ENCODE measurements around the gene C2CD4C. TPM values are rescaled to one million over a fixed set of nuclear protein-coding genes. Genes with fewer than 3 reads are reported as not detected.

Gene C2CD4C
- polyA plus RNA-seq, 1 donor (not counting 4 experiments of a cell fraction or from before 2014, with no cell fraction given) = 1.6 TPM

- Histone ChIP-seq H2AFZ (ENCODE audit: control insufficient read depth, low read length) (no peak overlapping the region), H3K27ac (ENCODE audit: control insufficient read depth, insufficient read depth, low read length) (no peak overlapping the region)
- FAIRE-seq = no peak
Measured at GRCh38 chr19:447064-447426, 38.1 kb upstream of the C2CD4C start.

GRCh38 chr19:444677-445210 is 35.8 kb upstream of the C2CD4C start:
- Histone ChIP-seq H3K27ac (ENCODE audit: control insufficient read depth, insufficient read depth, low read length) (no peak overlapping the region), H3K27me3 (ENCODE audit: control insufficient read depth, extremely low read depth, insufficient read depth, low read length) (no peaks in the 10 kb centered on the region), H2AFZ (ENCODE audit: control insufficient read depth, low read length) (no peak overlapping the region), H3K9me1 (ENCODE audit: control insufficient read depth, extremely low read depth, insufficient read depth, low read length) (no peaks in the 10 kb centered on the region), H3K4me1 (ENCODE audit: control insufficient read depth, extremely low read depth, insufficient read depth, low read length) (no peaks in the 10 kb centered on the region), H4K20me1 (ENCODE audit: control insufficient read depth, extremely low read depth, insufficient read depth, low read length) (no peaks in the 10 kb centered on the region), H3K4me3 (ENCODE audit: control insufficient read depth in 2 of 3, extremely low read depth in 1 of 3, insufficient read depth in 2 of 3, low read depth in 1 of 3, low read length in 3 of 3) (no peak overlapping the region), H3K4me2 (ENCODE audit: control insufficient read depth, extremely low read depth, insufficient read depth, low read depth, low read length) (no peak overlapping the region), H3K9me3 (ENCODE audit: control insufficient read depth, low read depth, low read length) (peaks cover 7% of the 10 kb centered on the region), H3K9ac (ENCODE audit: control insufficient read depth, extremely low read depth, insufficient read depth, low read length) (no peak overlapping the region), H3K79me2 (ENCODE audit: control insufficient read depth, insufficient read depth, low read length) (no peaks in the 10 kb centered on the region), H3K36me3 (ENCODE audit: control insufficient read depth in 2 of 2, extremely low read depth in 1 of 2, insufficient read depth in 2 of 2, low read length in 2 of 2) (no peaks in the 10 kb centered on the region)
- dilution Hi-C loops (cut with MboI; ENCODE audit: extremely low pct_ligation_motif_present, low sequenced_read_pairs) = no loop called here
- FAIRE-seq = no peak
- no peak for DNase-seq (ENCODE audit: low read depth, low spot score)
- TF ChIP-seq CTCF (optimal IDR thresholded peaks at IDR 0.05 in 1 of 3, IDR thresholded peaks at IDR 0.05 in 1 of 3, conservative IDR thresholded peaks at IDR 0.05 in 1 of 3; ENCODE audit: extremely low read depth in 1 of 3, insufficient read depth in 2 of 3, low read length in 3 of 3) = no peak
- TF ChIP-seq EZH2 (IDR thresholded peaks at IDR 0.05; ENCODE audit: low read length) = no peak

More at GRCh38 chr19:447064-447426, 38.1 kb upstream of the C2CD4C start:
- Histone ChIP-seq H3K4me2 (ENCODE audit: control insufficient read depth, extremely low read depth, insufficient read depth, low read depth, low read length) (no peak overlapping the region), H3K9ac (ENCODE audit: control insufficient read depth, extremely low read depth, insufficient read depth, low read length) (no peak overlapping the region), H3K27me3 (ENCODE audit: control insufficient read depth, extremely low read depth, insufficient read depth, low read length) (no peaks in the 10 kb centered on the region), H3K4me1 (ENCODE audit: control insufficient read depth, extremely low read depth, insufficient read depth, low read length) (no peaks in the 10 kb centered on the region), H3K9me3 (ENCODE audit: control insufficient read depth, low read depth, low read length) (peaks cover 17% of the 10 kb centered on the region), H4K20me1 (ENCODE audit: control insufficient read depth, extremely low read depth, insufficient read depth, low read length) (no peaks in the 10 kb centered on the region), H3K79me2 (ENCODE audit: control insufficient read depth, insufficient read depth, low read length) (no peaks in the 10 kb centered on the region), H3K9me1 (ENCODE audit: control insufficient read depth, extremely low read depth, insufficient read depth, low read length) (no peaks in the 10 kb centered on the region), H3K4me3 (ENCODE audit: control insufficient read depth in 2 of 3, extremely low read depth in 1 of 3, insufficient read depth in 2 of 3, low read depth in 1 of 3, low read length in 3 of 3) (no peak overlapping the region), H3K36me3 (ENCODE audit: control insufficient read depth in 2 of 2, extremely low read depth in 1 of 2, insufficient read depth in 2 of 2, low read length in 2 of 2) (no peaks in the 10 kb centered on the region)
- DNase-seq (ENCODE audit: low read depth, low spot score) = no peak
- dilution Hi-C loops (cut with MboI; ENCODE audit: extremely low pct_ligation_motif_present, low sequenced_read_pairs) = no loop called here
- TF ChIP-seq EZH2 (IDR thresholded peaks at IDR 0.05; ENCODE audit: low read length) (no peak), CTCF (optimal IDR thresholded peaks at IDR 0.05 in 1 of 3, IDR thresholded peaks at IDR 0.05 in 1 of 3, conservative IDR thresholded peaks at IDR 0.05 in 1 of 3; ENCODE audit: extremely low read depth in 1 of 3, insufficient read depth in 2 of 3, low read length in 3 of 3) (no peak)

Data from keratinocyte (primary cell).